ENCODE data around the gene TPRG1.

TPRG1 gene

DNA sequence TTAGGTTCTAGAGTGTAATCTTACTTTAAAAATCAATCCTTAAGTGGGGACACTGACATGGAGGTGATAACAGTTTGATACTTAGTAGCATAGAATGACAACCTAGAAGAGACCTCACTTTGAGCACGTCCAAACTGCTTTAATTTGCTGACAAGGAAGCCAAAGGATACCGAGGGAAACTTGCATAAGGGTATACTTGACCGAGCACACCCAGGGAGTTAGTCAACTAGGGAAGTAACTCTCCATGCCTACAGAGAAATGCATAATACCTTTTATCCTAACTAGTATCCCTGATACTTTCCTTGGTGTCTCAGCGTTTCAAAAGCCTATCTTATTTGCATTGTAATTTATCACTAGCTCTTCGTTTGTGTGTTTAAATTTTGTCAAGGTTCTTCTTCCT lies 5.5 kb upstream of the TPRG1 start:
- DNase-seq (ENCODE audit: low read depth in 2 of 2), result no peak

DNA sequence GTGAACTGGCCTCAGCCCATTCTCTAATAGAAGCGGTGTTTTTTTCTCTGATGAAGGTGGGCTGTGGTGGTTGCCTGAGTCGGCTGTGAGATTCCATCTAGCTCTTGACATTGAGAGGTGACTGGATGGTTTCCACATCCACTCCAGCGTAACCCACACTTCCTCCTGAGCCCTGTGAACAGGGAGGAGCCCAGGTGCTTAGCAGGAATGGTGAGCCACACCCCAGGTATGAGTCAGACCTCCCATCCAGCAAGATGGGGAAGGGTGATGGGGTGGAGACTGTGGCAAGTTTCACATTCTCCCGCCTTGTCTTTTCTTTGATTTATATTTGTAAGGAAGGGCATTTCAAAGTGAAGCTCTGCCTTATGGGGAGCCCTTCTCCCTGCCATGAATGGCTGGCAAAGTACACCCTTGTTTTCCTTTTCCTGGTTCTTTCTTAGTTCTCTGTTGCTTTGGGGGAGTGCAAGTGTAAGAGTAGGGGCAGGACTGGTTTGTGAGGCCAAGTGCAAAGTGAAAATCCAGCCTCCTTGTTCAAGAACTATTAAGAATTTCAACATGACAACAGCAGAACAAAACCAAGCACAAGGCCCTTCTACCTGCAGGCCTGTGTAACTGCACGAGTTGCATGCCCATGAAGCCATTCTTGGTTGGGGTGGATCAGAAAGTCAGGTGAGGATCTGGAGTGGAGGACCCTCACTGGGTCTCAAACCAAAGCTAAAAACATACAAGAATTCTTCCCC lies 4.6 kb upstream of the TPRG1 start:
- DNase-seq (ENCODE audit: low read depth in 2 of 2), result no peak

DNA sequence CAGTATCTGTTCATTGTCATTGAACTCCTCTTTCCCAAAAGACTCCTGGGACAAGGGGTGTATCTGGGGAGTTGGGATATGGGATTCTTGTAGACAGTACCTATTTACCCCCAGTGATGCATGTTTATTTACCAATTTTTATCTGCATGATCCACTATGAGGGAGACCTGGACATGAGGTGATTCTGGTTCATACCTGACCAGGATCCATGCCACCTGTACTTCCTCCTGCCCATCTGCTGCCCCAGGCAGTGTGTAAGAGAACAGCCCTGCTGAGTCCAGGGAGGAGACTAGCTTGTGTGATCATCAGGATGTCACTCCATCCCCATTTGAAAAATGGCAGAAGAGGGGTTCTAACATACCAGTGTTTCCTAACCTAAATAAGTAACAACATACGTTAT lies 3.1 kb upstream of the TPRG1 start:
- DNase-seq (ENCODE audit: low read depth in 2 of 2), result no peak

DNA sequence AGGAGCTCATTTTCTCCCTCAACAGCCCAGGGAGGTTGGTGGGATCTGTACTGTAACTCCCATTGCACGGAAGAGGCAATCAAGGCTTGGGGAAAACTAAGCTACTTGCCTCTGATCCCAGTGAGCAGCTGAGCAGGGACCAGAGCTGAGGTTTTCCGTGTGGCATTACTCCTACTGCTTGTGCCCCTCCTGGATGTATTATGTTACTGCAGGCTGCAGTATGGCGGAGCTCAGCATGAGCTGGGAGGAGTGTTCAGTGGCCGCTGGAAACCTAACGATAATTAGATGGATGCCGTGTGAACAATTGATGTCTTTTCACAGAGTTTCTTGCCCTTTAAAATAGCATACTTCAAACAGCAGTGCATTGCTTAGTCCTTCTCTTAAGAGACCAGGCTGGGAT lies 2.0 kb upstream of the TPRG1 start:
- DNase-seq (ENCODE audit: low read depth in 2 of 2), result no peak

DNA sequence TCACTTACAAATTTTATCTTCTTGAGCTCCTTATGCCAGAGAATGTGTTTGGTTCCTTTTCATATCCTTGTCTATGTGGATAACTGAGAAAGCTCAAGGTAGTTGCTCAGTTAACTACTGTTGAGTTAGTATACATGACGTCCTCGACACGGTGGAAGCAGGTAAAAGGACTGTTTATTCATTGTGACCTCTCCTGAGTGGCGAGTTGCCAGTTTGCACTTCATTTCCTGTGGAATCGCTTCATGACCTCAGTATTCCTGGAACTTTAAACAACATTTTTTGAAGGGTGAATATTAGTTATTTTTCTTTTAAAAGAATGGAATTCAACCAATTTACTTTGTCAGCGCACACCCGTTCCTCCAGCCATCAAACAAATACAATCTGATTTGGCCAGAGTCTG lies 1.2 kb upstream of the TPRG1 start:
- no peak for DNase-seq (ENCODE audit: low read depth in 2 of 2)

DNA sequence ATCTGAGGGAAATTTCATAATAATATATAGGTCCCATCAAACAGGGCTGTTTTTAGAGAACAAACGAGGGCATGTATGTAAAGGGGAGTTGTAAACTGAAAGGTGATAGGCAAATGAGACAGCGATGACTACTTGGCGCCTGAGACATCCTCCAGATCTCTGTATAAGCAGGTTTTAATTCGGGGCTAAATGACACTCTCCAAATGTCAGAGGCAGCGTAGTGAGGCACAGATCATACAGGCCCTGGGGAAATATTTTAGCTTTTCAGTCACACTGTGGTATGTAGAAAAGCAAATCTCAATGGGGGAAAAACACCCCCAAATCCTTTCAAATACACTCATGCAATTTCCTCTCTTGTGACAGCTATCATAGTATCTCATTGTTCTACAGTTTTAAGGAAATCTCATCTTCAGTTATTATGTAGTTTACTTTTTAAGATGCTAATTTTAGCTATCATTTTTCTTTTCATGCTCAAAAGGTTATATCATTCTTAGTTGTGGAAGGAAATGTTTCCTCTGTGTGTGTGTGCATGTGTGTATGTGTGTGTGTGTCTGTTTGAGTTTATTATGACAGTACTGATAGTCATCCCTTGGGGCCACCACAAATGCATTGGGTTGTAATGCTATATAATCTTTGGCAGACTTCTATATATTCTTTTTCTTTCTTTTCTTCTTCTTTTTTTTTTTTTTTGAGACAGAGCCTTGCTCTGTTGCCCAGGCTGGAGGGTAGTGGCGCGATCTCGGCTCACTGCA lies 1.1 kb downstream of the TPRG1 start:
- no peak for DNase-seq (ENCODE audit: low read depth in 2 of 2)

DNA sequence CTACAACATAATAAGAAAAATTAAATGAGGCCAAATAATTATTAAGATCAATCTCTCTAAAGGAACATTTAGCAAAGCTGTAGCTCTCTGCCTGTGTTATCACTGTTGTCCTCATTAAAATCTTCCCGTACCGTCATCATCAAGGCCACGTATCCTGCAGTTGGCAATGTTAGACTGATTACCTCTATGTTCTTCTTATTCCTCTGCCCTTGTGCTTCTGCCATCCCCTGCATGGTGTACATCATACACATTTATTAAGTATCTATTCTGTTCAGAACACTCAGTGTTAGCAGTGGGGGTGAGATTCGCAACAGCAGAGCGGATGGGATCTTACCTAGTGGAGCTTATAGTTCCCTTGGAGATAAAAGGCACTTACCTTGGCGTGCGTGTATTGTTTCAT lies 12.8 kb downstream of the TPRG1 start:
- no peak for DNase-seq (ENCODE audit: low read depth in 2 of 2)

DNA sequence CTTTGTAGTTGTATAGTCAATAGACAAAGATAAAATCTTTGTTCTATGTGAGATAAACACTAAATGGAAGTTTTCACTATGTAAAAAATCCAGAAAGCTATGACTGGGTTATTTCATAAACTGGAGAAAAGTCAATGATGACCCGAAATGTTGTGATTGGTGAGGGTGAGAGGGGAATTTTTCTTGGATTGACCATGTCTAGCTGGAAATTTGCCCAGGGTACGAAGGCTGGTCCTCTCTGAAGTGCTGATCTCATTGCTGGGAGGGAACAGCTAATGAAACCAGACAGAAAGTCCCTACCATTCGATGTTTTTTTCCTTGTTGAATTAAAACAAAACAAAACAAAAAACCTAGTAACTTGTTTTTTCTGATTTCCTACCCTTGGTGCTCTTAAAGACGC lies 14.3 kb downstream of the TPRG1 start:
- no peak for DNase-seq (ENCODE audit: low read depth in 2 of 2)

DNA sequence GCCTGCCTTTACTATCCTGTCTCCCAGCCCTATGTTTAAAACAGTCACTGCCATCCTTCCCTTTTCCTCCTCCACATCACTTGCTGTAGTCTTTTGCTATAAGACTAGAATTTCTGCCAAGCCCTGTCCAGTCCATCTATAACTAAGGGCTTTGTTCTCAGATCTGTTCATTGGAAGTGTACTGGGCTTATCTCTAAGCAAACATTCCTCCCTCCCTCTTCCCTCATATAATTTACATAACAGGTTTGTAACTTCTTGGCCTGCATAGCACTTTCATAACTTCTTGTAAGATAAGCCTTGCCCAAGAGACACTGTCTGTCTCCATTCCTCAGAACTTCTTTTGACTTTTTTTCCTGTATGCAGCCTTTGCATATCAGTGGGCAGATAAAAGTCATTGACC lies 16.7 kb downstream of the TPRG1 start:
- no peak for DNase-seq (ENCODE audit: low read depth in 2 of 2)

DNA sequence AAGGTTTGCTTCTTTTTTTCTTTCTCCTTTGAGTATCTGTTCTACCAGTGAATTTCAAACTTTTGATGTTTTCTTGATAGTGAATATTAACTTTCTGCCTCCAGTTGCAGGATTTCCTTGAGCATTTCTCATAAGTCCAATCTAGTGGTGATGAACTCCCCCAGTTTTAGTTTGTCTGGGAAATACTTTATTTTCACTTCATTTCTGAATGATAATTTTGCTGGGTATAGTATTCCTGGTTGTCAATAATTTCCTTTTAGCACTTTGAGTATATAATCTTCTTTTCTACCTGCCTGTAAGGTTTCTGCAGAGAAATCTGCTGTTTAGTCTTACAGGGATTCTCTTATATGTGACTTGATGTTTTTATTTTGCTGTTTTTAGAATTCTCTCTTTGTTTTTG lies 21.0 kb downstream of the TPRG1 start:
- DNase-seq (ENCODE audit: low read depth in 2 of 2), result no peak

DNA sequence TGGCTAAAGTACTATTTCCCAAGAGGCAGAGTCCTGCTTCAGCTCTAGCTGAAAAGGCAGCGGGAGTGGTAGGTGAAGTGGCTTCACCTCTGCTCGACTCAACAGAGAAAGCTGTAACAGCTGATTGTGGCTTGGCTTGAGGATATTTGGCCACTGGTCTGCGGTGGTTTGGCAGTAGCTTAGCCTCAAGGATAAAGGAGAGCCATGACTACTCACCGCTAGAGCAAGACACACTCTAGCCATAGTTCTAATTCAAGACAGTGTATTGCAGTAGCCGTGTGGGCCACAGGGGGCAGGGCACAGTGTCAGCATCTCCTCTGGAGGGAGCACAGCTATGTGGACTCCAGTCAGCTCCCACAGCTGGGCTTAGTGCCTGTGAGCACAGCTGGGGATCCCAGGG lies 23.5 kb downstream of the TPRG1 start:
- DNase-seq (ENCODE audit: low read depth in 2 of 2), result no peak

DNA sequence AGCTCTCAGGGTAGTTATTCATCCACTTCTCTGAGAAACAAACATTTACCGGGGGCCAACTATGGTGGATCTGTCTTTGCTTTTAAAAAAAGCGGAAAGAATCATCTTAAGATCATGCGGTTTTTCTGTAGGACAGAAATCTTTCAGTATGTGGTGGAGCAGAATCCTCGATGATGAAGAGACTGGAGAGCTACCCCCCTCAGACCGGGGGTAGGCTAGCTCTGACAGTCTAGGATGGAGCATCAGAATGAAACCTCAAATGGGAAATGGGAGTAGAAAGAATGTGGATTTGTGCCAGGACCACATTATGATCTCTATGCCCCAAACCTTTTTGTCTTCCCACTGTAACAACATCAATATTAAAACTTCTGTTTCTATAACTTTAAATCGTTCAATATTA lies 30.3 kb downstream of the TPRG1 start:
- no peak for DNase-seq (ENCODE audit: low read depth in 2 of 2)

DNA sequence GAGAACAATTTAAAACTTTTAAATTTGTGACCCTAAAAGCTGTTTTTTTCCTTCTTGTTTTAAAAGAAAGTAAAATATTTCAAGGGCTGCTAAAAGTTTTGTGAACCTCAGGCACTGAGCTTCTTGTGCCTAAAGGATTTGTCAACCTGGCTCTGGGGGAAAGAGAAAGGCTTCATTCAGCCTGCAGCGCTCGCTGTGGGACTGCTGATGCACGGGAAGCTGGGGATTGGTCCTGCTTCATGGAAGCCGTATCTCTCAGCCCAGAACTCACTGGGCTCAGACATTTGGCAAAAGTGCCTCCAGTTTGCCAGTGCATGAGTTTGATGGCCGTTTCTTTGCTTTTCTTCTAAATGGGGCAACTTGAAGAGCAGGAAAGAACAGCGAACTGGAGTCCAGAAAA lies 30.8 kb downstream of the TPRG1 start:
- no peak for DNase-seq (ENCODE audit: low read depth in 2 of 2)

DNA sequence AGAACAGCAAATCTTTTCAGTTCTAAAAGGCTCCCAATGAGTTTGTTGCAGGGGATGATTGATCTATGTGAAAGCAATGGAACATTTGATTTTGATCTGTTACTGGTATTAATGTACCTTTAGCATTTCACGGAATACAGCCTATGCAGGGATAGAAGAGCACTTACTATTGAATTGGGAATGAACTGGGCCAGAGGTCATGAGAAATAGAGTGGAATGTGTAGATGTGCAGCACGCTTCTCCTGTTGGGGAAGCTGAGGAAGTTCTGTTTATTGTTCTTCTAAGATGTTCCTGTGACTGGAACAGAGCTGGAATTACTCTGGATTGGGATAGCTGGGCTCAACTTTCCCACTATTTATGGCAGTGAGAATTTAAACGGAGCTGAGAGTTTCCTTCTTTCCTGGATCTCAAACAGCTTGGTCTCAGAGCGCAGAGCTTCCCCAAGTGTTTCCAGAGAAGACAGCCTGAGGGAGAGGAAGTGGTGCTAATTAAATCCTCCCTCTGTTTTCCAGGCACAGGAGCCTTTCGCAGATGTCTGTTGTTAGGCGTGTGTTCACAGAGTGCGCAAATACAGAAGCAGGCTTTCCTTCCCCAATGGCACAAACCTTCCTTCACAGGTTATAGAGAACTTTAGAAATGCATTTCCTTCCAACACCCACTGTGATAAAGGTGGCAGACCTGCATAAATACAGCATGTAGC lies 32.5 kb downstream of the TPRG1 start:
- no peak for DNase-seq (ENCODE audit: low read depth in 2 of 2)

DNA sequence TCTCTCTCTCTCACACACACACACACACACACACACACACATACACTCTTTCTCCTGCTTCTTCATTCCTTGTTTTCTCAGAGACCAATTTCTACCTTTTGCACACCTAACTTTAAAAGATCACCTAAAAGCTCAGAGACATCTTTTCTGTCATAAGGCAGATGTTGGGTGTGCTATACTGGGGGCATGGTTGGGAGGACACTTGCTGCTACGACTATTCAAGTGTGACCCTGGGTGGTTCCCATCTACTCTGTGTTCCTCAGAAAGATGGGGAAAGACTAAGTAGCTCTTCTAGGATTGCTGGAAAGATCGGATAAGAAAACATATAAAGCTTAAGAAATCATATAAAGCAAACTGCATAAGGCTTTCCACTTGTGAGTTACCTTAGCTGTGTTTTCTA lies 33.2 kb downstream of the TPRG1 start:
- no peak for DNase-seq (ENCODE audit: low read depth in 2 of 2)

DNA sequence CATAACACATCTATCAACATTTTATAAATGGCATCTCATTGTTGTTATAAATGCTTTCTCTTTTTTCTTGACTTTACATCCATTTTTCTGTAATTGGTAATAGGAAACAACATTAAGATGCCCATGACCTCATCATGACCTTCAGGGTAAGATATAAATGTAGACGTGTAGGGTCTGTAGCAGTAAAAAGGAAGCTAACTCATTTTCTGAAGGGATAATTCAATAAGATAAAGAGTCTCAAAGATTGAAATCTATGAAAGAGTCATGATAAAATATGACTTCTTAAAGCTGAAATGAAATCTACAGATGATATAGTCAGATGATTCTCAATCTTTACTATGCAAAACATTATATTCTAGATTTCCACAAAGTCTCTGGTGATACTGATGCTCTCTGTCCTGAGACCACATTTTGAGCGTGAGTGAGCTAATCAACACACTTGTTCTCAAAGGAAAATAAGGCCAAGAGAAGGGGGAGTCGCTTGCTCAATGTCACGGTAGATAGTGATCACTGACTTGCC lies 38.5 kb downstream of the TPRG1 start:
- no peak for DNase-seq (ENCODE audit: low read depth in 2 of 2)

DNA sequence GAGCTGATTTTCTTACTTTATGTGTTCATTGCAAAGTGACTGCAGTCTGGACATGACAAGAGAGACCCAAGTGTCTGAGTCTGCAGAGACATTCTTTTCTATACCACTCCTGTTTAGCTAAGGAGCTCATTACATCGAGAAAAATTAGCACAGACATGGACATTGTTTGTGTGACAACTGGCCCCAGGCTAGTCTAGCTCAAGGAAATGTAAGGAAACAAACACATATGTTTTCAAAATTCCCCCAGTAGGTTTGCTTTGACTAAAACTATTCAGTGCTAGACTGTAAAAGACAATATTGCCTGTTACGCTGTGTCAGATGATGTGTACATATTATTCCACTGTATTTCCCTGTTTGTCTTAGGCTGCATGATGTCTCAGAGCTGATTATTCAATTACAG lies 40.9 kb downstream of the TPRG1 start:
- DNase-seq (ENCODE audit: low read depth in 2 of 2), result no peak

DNA sequence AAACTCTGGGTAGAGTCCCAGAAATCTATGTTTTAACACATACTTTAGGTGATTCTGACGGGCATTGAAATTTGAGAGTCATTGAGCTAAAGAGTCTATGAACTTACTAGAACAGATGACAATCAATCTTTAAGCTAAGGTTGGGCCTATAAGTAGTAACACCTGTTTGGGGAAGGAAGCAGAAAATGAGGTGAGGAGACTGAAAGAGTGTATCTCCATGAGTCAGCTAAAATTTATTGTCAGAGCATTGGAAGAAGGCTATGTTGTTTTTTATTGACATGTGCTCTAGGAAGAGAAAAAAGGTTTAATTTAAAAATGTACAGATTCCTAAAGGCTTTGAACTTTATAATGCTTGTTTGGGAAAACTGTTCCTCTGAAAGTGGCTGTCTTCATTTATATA lies 42.9 kb downstream of the TPRG1 start:
- DNase-seq (ENCODE audit: low read depth in 2 of 2), result no peak

DNA sequence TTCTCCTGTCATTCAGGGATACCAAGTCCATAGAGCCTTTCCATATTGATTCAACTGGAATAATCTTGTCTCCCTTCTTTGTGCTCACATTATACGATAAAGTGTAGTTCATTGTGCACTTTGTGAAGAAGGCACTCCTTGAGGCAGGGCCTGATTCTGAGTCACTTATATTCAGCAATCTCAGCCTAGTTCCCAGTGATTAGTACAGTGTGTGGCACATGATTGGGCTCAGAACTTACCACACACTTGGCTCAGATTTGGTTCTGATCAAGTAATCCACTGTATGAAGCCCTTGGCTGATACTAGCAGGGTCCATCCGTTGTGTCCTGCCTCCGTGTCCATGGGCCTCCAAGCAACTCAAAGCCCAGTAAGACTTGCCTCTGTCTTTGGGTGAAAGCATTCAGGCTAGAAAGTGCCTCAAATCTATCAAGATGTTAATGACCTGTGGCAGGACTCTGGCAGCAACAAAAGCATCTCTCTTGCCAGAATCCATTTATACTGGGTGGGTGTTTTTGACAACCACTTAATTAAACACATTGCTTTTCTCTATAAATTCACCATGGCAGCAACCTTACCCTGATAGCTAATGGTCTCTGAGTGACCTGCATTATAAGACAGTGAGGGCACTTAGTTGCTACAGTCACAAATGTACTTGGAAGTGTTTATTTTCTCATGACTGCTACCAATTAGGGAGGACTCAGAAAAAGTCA lies 51.3 kb downstream of the TPRG1 start:
- DNase-seq (ENCODE audit: low read depth in 2 of 2), result no peak

DNA sequence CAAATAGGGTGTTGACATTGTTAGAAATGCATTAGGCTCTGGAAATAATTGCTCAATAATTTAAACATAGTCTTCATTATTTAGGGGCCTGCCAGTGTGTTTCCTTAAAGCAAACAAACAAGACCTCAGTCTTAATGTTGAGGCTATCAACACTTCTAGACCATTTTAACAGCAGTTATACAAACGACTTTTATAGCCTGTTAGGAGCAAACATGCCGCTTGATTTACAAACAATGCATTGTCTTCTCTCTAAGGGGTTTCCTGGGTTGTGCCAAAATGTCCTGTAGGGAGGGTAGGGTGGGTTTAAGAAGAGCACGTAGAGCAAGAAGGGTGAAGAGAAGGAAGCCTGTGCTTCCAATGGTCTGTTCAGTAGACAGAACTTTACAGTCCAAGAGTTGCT lies 53.7 kb downstream of the TPRG1 start:
- DNase-seq (ENCODE audit: low read depth in 2 of 2), result no peak

DNA sequence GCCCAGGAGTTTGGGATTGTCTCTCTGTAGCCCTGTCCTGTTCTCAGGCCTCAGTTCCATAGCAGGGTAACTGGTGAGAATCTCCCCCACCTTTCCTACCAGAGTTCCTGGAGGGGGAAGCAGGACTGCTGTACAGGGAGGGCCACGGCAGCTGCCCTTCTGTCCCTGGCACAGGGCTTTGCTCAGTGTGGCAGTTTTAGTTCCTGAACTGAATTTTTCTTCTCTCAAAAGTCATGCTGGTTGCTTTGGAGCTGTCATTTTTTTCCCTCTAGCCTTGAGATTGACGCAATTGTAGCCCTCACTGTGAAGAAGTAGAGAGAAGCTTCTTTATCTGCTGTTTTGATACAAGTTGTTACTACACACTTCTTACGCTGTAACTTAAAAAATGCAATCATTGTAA lies 55.5 kb downstream of the TPRG1 start:
- DNase-seq (ENCODE audit: low read depth in 2 of 2), result no peak

DNA sequence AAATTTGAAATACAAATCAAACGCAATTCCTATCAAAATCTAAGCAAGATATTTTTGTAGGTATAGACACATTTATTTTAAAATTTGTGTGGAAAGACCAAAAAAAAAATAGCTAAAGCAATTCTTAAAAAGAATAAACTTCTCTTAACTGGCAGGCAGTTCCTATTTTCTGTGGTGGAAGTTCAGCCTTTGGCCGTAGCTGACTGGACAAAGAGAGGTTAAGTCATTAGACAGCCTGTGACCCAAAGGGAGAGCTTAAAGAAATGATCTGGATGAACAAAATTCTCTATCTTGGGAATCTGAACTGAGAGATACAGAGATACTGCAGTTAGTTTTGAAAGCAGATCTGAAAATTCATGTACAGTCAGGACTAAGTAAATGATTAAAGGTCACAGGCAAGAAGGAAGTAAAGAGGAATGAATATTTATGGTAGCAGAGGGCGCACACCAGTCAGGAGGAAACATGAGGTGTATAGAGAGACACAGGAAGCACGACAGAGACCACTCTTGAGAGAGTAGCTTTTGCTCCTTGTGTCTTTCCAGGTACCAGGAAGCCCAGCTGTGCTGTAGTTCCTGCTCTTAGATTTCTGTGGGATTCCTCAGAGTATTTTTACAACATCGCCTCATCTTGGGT lies 57.5 kb downstream of the TPRG1 start:
- DNase-seq (ENCODE audit: low read depth in 2 of 2), result no peak
